HG03159 (cell line): ENCODE data around the gene CAMKK2.
"Not testable (repeated sequence)": the region's sequence is repeated elsewhere in the genome, so short reads cannot be mapped to it uniquely, and the experiment has no call there.

Source experiments
- ATAC-seq: cut with Tn5 transposase; IDR thresholded peaks from one replicate; pipeline ENCODE4 v1.9.1; 2021; ENCODE audit warnings: mild to moderate bottlenecking, moderate library complexity; ENCODE audit not compliant: unreplicated experiment

CAMKK2 gene

GRCh38 chr12:121296618-121297434 is at the start of gene CAMKK2:
Gene CAMKK2 (minus strand): TSS chr12:121296709. CDS start chr12:121274526, 22,183 bp downstream.
- peak; percentile 68 for ATAC-seq

- no peak for ATAC-seq
These were observed 48.8 kb upstream of the CAMKK2 start for GRCh38 chr12:121345151-121345815.

GRCh38 chr12:121344506-121344905 is 48.0 kb upstream of the CAMKK2 start:
- ATAC-seq: no peak

- no peak for ATAC-seq
These were observed 40.9 kb upstream of the CAMKK2 start for GRCh38 chr12:121337416-121337815.

GRCh38 chr12:121334513-121335343 is 38.2 kb upstream of the CAMKK2 start:
- no peak for ATAC-seq

- ATAC-seq: no peak
These were observed 37.2 kb upstream of the CAMKK2 start for GRCh38 chr12:121333747-121334146.

GRCh38 chr12:121331248-121331647 is 34.7 kb upstream of the CAMKK2 start:
- no peak for ATAC-seq

- ATAC-seq: no peak
These were observed 34.2 kb upstream of the CAMKK2 start for GRCh38 chr12:121330692-121331091.

GRCh38 chr12:121330195-121330594 is 33.7 kb upstream of the CAMKK2 start:
- ATAC-seq: no peak

- ATAC-seq: no peak
These were observed 32.1 kb upstream of the CAMKK2 start for GRCh38 chr12:121328620-121329019.

- no peak for ATAC-seq
These were observed 30.6 kb upstream of the CAMKK2 start for GRCh38 chr12:121326996-121327674.

GRCh38 chr12:121325922-121326396 is 29.4 kb upstream of the CAMKK2 start:
- ATAC-seq: no peak

GRCh38 chr12:121323908-121324307 is 27.4 kb upstream of the CAMKK2 start:
- ATAC-seq: no peak

GRCh38 chr12:121318121-121318520 is 21.6 kb upstream of the CAMKK2 start:
- ATAC-seq: no peak

- no peak for ATAC-seq
These were observed 17.9 kb upstream of the CAMKK2 start for GRCh38 chr12:121314431-121314830.

- ATAC-seq: not testable (repeated sequence)
These were observed 13.7 kb upstream of the CAMKK2 start for GRCh38 chr12:121310231-121310630.

GRCh38 chr12:121307397-121307796 is 10.9 kb upstream of the CAMKK2 start:
- ATAC-seq: not testable (repeated sequence)

GRCh38 chr12:121304306-121304705 is 7.8 kb upstream of the CAMKK2 start:
- ATAC-seq: no peak

GRCh38 chr12:121301876-121302275 is 5.4 kb upstream of the CAMKK2 start:
- no peak for ATAC-seq

GRCh38 chr12:121300083-121300819 is 3.7 kb upstream of the CAMKK2 start:
- ATAC-seq: no peak
